ENCODE data around the gene TMEM158. TPM values are rescaled to one million over a fixed set of nuclear protein-coding genes. Genes with fewer than 3 reads are reported as not detected.

Gene TMEM158
- total and polyA plus RNA-seq, 11 donors = 0.31 to 3.3 (median 0.58) TPM

GRCh38 chr3:45227071-45227820, 1.2 kb upstream of the TMEM158 start:
- Histone ChIP-seq H3K27me3 (peaks cover 0 to 76% (median 15%) of the 10 kb centered on the region in 9 donors), H3K9me3 (no peaks in the 10 kb centered on the region), H3K27ac (no peak overlapping the region), H3K36me3 (no peaks in the 10 kb centered on the region), H3K4me1 (peaks cover 0 to 16% (median 5%) of the 10 kb centered on the region in 12 donors), H3K4me3 (peak overlapping the region in 2 of 12 donors; percentile 46 to 52)
- intact Hi-C loops (cut with DNase I) = loop anchor here in 6 of 10 donors (5.0 to 10.0 kb wide), 4 partner anchors 268 to 428 kb away; no protein-coding TSS in a partner anchor
- DNase-seq (no peak), ATAC-seq (no peak)
- 75% methylated on average over 7 of the region's 7 CpGs for WGBS, 4 donors
- TF ChIP-seq POLR2A (IDR thresholded peaks at IDR 0.05) (no peak), CTCF (IDR thresholded peaks at IDR 0.05) (no peak)

- no peak overlapping the region for H3K27ac ChIP-seq
- TF ChIP-seq CTCF (IDR thresholded peaks at IDR 0.05) = no peak
- no peak for TF ChIP-seq POLR2A (IDR thresholded peaks at IDR 0.05)
- H3K4me1 ChIP-seq = peaks cover 0 to 16% (median 5%) of the 10 kb centered on the region in 12 donors
- WGBS, 4 donors = 0 to 2% (median 1%) methylated on average over 24 to 131 of the region's 131 CpGs; no CpG with 5 or more reads in 1 of the 4 donors
- no peaks in the 10 kb centered on the region for H3K36me3 ChIP-seq
- H3K9me3 ChIP-seq = no peaks in the 10 kb centered on the region
- H3K27me3 ChIP-seq = peaks cover 0 to 74% (median 18%) of the 10 kb centered on the region in 9 donors
- intact Hi-C loops (cut with DNase I) = loop anchor here in 6 of 10 donors (5.0 to 10.0 kb wide), 4 partner anchors 269 to 429 kb away; no protein-coding TSS in a partner anchor
- ATAC-seq (no peak), DNase-seq (peak in 2 of 5 donors; percentile 34 to 36)
- H3K4me3 ChIP-seq = peak overlapping the region in 11 of 12 donors; percentile 21 to 71 (median 50)
Measured at GRCh38 chr3:45225465-45226205, 452 bp downstream of the TMEM158 start.

GRCh38 chr3:45224824-45225464, 1.1 kb downstream of the TMEM158 start:
- WGBS, 4 donors = 1 to 3% (median 2%) methylated on average over 26 to 62 of the region's 62 CpGs
- Histone ChIP-seq H3K27ac (no peak overlapping the region), H3K27me3 (peaks cover 0 to 69% (median 18%) of the 10 kb centered on the region in 9 donors), H3K4me1 (peaks cover 0 to 16% (median 5%) of the 10 kb centered on the region in 12 donors), H3K9me3 (no peaks in the 10 kb centered on the region), H3K4me3 (peak overlapping the region in 11 of 12 donors; percentile 13 to 71 (median 50)), H3K36me3 (no peaks in the 10 kb centered on the region)
- intact Hi-C loops (cut with DNase I) = loop anchor here in 7 of 10 donors (5.0 to 10.0 kb wide), 4 partner anchors 270 to 430 kb away; no protein-coding TSS in a partner anchor
- DNase-seq (peak; percentile 55 to 87 (median 74)), ATAC-seq (peak; percentile 63 to 88 (median 82))
- TF ChIP-seq CTCF (IDR thresholded peaks at IDR 0.05) (peak; percentile 20 to 62 (median 44)), POLR2A (IDR thresholded peaks at IDR 0.05) (no peak)

Data from heart left ventricle (tissue), 16 donors.